ENCODE results near the gene IL1R1.

DNA sequence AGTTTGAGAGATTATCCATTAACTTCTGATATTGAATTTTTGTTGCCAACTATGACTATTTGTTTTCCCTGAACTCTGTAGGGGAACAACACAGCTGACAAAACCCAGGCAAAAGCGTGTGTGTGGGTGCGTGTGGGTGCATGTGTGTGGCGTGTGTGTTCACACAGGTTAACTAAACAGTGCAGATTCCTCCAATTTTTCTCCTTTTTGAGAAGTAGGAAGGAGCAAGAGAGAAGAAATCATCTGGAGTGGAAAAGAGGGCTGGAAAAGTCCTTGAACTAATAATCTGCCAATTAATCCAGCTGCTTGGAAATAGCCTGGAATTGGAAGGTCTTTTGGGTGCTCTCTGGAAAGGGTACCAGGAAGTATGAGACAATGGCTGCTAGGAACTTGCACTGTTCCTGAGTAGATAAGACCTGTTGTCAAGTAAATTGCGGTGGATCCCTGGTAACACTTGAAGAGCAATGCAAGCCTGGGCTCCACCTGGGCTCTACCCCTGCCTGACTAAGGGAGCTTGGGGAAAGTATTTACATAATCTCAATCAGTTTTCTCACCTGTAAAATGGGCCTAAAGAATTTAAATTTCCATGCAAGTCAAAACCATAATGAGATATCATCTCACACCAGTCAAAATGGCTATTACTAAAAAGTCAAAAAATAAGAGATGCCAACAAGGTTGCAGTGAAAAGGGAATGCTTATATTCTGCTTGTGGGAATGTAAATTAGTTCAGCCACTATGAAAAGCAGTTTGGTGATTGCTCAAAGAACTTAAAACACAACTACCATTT, 40.5 kb upstream of the IL1R1 start:
- TF ChIP-seq POLR2A (IDR thresholded peaks at IDR 0.05), result no peak
- TF ChIP-seq, protein P1, sequence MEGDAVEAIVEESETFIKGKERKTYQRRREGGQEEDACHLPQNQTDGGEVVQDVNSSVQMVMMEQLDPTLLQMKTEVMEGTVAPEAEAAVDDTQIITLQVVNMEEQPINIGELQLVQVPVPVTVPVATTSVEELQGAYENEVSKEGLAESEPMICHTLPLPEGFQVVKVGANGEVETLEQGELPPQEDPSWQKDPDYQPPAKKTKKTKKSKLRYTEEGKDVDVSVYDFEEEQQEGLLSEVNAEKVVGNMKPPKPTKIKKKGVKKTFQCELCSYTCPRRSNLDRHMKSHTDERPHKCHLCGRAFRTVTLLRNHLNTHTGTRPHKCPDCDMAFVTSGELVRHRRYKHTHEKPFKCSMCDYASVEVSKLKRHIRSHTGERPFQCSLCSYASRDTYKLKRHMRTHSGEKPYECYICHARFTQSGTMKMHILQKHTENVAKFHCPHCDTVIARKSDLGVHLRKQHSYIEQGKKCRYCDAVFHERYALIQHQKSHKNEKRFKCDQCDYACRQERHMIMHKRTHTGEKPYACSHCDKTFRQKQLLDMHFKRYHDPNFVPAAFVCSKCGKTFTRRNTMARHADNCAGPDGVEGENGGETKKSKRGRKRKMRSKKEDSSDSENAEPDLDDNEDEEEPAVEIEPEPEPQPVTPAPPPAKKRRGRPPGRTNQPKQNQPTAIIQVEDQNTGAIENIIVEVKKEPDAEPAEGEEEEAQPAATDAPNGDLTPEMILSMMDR (IDR thresholded peaks at IDR 0.05), result no peak
